ENCODE data around the gene LYPD3.

GRCh38 chr19:43450545-43450997 is 14.8 kb downstream of the LYPD3 start:
- TF ChIP-seq POLR2A (IDR thresholded peaks at IDR 0.05): no peak
- TF ChIP-seq, protein P1, sequence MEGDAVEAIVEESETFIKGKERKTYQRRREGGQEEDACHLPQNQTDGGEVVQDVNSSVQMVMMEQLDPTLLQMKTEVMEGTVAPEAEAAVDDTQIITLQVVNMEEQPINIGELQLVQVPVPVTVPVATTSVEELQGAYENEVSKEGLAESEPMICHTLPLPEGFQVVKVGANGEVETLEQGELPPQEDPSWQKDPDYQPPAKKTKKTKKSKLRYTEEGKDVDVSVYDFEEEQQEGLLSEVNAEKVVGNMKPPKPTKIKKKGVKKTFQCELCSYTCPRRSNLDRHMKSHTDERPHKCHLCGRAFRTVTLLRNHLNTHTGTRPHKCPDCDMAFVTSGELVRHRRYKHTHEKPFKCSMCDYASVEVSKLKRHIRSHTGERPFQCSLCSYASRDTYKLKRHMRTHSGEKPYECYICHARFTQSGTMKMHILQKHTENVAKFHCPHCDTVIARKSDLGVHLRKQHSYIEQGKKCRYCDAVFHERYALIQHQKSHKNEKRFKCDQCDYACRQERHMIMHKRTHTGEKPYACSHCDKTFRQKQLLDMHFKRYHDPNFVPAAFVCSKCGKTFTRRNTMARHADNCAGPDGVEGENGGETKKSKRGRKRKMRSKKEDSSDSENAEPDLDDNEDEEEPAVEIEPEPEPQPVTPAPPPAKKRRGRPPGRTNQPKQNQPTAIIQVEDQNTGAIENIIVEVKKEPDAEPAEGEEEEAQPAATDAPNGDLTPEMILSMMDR (IDR thresholded peaks at IDR 0.05): no peak
